GM19351 (cell line): ENCODE data around the gene SMO.
A peak's percentile ranks its signal among the peaks of the same experiment; 100 is the strongest.
"Not testable (repeated sequence)": the region's sequence is repeated elsewhere in the genome, so short reads cannot be mapped to it uniquely, and the experiment has no call there.

Experiments used
- ATAC-seq: cut with Tn5 transposase; IDR thresholded peaks from one replicate; pipeline ENCODE4 v1.9.1; 2021; ENCODE audit warnings: mild to moderate bottlenecking, moderate library complexity; ENCODE audit not compliant: unreplicated experiment

SMO gene

DNA sequence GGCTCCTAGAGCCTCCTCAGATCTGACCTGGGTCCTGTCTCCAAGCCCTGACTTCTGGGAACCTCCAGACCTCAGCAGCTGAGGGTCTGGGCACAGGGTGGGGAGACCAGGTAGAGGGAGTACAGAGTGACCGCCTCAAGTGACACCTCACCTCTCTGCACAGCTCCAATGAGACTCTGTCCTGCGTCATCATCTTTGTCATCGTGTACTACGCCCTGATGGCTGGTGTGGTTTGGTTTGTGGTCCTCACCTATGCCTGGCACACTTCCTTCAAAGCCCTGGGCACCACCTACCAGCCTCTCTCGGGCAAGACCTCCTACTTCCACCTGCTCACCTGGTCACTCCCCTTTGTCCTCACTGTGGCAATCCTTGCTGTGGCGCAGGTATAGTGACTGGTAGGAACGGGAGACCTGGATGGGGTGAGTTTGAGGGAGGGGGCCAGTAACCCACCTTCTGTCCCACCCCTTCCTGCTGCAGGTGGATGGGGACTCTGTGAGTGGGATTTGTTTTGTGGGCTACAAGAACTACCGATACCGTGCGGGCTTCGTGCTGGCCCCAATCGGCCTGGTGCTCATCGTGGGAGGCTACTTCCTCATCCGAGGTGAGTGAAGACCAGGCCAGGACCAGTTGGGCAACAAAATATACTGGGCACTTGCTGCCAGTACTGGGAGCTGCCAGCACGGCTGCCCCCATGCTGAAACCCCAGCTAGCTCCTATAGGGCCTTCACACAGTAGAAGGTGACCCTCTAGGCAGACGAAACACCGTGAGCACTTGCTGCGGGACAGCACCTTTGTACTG lies 17.8 kb downstream of the SMO start:
- ATAC-seq, result no peak

DNA sequence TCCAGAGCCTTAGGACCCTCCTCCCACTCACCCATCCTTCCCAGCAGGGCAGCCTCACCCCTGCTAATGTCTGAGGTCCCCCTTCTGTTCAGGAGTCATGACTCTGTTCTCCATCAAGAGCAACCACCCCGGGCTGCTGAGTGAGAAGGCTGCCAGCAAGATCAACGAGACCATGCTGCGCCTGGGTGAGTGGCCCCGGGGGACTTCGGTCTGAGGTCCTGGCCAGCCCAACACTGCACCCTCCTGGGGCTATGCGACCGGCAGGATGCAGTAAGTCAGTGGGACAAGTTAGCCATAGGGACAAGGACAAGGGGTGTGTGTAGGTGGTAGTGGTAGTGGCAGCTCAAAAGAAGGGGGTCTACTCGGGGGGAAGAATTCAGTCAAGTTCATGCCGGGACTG lies 20.2 kb downstream of the SMO start:
- ATAC-seq, result no peak

DNA sequence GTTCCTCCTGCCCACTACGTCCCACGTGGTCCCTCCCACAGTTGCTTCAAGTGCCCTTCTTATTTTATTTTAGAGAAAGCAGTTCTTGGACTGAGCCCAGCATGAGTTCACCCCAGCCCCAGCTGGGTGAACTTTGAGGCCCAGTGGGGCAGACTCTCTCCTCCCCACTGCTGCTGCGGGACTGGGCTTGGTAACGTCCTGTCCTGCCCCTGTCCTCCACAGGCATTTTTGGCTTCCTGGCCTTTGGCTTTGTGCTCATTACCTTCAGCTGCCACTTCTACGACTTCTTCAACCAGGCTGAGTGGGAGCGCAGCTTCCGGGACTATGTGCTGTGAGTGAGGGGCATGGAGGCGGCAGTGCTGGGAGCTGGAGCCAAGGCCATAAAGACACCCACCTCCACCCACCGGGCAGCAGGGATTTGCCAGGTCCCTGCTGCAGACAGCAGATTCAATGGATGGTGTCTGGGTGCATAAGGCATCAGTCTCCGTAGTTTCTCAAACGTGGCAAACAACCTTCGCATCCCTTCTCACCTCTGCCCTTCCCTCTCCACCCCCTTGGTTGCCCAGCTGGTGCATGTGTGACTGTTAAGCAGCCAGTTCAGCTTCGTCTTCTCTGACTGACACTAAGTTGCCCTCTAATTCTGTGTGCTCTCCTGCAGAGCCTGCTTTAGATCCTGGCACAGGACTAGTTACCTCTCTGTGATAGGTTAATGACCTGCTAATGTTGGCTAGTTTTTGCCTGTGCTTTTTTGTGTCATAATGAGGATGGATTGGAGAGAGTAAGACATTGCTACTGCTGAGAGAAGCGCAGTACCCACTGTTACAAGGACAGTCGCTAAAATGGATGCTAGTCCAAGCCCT lies 20.9 kb downstream of the SMO start:
- no peak for ATAC-seq

DNA sequence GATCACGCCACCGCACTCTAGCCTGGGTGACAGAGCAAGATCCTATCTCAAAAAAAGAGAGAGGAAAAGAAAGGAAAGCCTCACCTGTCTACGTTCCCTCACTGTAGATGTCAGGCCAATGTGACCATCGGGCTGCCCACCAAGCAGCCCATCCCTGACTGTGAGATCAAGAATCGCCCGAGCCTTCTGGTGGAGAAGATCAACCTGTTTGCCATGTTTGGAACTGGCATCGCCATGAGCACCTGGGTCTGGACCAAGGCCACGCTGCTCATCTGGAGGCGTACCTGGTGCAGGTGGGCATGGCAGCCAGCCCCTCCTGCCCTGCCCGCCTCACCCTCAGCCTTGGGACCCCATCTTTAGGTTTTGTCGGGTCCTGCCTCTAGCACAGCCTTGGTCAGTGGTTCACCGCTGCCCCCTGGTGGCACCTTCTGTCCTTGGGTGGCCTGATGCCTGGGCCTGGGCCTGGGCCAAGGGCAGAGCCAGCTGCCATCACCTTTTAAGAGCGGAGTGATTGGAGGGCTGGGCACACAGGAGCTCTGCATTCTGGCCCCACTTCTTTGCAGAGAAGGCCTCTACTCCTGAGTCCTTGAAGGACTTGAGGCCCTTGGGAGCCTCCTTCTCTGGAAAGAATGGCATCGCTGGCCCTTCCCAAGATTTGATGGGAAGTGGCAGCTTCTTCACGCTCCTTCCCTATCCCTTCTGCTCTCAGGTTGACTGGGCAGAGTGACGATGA lies 22.0 kb downstream of the SMO start:
- peak; percentile 62 for ATAC-seq

DNA sequence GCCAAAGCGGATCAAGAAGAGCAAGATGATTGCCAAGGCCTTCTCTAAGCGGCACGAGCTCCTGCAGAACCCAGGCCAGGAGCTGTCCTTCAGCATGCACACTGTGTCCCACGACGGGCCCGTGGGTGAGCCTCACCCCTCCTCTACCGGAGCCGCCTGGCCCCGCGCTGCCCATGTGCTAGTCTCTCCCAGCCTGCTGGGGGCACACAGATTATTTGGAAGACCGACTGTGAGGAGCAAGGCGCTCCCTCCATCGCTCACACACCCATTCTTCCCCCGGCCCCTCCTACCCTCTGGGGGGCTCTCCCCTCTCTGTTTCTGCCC lies 22.5 kb downstream of the SMO start:
- ATAC-seq, result no peak

DNA sequence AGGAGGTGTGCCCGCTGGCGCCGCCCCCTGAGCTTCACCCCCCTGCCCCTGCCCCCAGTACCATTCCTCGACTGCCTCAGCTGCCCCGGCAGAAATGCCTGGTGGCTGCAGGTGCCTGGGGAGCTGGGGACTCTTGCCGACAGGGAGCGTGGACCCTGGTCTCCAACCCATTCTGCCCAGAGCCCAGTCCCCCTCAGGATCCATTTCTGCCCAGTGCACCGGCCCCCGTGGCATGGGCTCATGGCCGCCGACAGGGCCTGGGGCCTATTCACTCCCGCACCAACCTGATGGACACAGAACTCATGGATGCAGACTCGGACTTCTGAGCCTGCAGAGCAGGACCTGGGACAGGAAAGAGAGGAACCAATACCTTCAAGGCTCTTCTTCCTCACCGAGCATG lies 23.7 kb downstream of the SMO start:
- no peak for ATAC-seq

DNA sequence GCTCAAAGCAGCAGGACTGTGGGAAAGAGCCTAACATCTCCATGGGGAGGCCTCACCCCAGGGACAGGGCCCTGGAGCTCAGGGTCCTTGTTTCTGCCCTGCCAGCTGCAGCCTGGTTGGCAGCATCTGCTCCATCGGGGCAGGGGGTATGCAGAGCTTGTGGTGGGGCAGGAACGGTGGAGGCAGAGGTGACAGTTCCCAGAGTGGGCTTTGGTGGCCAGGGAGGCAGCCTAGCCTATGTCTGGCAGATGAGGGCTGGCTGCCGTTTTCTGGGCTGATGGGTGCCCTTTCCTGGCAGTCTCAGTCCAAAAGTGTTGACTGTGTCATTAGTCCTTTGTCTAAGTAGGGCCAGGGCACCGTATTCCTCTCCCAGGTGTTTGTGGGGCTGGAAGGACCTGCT lies 24.2 kb downstream of the SMO start:
- ATAC-seq, result no peak

DNA sequence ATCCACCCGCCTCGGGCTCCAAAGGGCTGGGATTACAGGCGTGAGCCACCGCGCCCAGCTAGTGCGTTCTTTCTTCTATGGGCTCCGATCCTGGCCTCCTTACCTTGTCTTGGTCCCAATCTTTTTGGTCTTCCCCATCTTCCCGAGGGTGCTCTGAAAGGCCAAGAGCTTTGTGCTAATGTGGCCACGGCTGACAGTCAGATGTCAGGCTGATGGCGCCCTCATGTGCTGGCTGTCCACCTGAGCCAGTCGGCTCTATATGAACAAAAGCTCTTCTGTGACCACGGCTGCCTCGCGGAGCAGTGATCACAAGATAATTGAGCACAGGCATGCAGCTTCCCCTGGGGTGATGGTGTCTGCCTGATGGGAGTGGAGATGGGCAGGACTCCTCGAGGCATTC lies 25.4 kb downstream of the SMO start:
- ATAC-seq, result no peak

DNA sequence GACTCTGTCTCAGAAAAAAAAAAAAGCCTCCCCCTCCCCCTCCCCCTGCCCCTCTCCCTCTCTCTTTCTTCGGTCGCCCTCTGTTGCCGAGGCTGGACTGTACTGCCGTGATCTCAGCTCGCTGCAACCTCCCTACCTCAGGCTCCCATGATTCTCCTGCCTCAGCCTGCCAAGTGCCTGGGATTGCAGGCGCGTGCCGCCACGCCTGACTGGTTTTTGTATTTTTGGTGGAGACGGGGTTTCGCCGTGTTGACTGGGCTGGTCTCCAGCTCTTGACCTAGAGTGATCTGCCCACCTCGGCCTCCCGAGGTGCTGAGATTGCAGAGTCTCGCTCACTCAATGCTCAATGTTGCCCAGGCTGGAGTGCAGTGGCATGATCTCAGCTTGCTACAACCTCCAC lies 27.3 kb downstream of the SMO start:
- not testable (repeated sequence) for ATAC-seq

DNA sequence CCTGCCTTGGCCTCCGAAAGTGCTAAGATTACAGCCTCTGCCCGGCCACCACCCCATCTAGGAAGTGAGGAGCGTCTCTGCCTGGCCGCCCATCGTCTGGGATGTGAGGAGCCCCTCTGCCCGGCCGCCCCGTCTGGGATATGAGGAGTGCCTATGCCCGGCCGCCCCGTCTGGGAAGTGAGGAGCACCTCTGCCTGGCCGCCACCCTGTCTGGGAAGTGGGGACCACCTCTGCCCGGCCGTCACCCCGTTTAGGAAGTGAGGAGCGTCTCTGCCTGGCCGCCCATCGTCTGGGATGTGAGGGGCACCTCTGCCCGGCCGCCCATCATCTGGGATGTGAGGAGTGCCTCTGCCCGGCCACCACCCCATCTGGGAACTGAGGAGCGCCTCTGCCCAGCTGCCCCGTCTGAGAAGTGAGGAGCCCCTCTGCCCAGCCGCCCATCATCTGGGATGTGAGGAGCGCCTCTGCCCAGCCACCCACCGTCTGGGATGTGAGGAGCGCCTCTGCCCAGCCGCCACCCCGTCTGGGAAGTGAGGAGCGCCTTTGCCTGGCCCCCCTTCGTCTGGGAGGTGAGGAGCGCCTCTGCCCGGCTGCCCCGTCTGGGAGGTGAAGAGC lies 27.8 kb downstream of the SMO start:
- not testable (repeated sequence) for ATAC-seq

DNA sequence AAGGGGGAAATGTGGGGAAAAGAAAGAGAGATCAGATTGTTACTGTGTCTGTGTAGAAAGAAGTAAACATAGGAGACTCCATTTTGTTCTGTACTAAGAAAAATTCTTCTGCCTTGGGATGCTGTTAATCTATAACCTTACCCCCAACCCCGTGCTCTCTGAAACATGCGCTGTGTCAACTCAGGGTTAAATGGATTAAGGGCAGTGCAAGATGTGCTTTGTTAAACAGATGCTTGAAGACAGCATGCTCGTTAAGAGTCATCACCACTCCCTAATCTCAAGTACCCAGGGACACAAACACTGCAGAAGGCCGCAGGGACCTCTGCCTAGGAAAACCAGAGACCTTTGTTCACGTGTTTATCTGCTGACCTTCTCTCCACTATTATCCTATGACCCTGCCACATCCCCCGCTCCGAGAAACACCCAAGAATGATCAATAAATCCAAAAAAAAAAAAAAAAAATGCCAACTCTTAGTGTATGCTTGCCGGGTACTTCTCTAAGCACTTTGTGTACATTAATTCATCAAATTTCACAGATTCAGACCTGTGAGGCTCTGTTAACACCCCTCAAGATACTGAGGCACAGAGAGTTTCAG lies 28.5 kb downstream of the SMO start:
- not testable (repeated sequence) for ATAC-seq

DNA sequence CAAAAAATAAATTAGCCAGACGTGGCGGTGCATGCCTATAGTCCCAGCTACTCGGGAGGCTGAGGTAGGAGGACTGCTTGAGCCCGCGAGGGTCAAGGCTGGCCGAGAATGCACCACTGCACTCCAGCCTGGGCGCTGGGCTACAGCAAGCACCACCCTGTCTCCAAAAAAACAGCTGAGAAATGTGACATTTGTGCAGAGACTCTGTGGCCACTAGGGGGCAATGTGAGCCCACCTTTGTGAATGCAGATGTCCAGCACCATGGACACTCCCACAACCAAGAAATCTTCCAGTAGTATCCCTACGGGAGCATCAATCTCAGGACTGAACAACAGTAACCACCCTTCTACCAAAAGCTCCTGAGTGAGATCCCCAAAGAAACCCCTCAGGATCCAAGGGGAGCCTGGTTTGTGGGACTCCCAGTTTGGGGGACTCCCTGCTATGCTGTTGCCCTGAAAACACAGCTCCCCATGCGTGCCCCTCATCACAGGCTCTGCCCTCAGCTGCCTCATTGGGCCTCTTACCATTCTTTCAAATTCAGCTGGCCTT lies 30.2 kb downstream of the SMO start:
- peak; percentile 68 for ATAC-seq

DNA sequence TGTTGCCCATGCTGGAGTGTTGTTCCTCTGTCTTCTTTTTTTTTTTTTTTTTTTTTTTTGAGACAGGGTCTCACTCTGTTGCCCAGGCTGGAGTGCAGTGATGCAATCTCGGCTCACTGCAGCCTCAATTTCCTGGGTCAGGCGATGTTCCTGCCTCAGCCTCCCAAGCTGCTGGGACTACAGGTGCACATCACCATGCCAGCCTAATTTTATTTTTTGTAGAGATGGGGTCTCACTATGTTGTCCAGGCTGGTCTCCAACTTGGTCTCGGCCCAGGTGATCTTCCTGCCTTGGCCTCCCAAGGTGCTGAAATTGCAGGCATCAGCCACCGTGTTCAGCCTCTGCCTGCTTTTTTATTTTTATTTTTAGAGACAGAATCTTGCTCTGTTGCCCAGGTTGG lies 30.7 kb downstream of the SMO start:
- ATAC-seq, result not testable (repeated sequence)

DNA sequence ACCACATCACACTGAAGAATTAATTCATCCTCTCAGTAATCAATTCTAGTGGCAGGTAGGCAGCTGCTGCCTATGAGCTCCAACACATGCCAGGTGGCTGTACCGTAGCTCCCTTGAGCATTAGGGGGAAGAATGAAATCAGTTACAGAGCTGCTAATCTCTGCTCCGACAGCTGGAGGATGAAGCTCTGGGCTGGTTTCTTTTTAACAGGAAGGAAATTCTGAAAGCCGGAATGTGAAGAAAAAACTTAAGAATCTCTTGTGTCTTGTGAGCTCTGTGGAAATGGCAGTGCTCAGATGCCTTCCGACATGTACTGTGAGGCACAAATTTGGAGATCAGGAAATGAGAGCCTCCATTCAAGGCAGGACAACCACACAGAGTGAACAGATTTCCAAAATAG lies 33.6 kb downstream of the SMO start:
- no peak for ATAC-seq

DNA sequence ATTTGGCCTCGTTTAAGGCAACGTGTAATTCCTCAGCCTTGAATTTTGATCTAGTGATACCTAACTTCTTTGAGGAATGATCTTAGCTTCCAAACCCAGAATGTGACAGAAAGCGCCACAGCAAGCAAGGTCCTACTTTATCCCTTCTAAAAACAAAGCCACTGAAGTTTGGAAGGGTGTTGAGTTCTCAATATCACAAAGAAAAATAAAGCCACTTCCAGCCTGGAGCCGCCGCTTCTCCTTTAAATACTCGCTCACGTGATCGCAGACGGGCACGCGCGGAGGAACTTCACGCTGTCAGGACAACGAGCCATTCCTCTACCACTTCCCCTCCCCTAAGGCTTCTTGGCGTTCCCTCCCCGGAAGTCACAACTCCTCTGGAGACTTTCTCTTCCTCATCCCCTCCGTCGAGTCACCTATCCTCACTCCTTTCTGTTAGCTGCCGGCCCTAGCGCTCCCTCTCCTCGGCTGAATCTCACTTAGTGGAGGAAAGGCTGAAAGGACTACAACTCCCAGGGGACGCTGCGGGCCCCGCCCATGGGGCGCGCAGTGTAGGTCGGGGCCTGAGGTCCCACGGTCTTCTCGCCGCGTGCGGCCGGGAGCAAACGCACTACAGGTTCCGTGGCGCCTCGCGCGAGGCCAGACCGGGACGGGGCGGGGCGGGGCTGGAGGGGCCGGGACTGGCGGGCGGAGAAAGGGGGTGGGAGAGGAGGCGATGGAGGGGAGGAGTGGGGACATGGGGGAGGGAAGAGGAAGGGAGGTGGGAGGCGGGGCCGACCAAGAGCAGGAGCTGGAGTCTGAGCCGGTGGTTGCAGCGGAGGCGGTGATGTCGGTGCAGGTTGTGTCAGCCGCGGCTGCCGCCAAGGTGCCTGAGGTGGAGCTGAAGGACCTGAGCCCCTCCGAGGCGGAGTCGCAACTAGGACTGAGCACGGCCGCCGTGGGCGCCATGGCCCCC lies 36.1 kb downstream of the SMO start, which contains the start of gene AHCYL2:
Gene AHCYL2, plus strand, starts transcription at position 780 of the 955 bp plus-strand sequence.
- peak; percentile 89 for ATAC-seq

DNA sequence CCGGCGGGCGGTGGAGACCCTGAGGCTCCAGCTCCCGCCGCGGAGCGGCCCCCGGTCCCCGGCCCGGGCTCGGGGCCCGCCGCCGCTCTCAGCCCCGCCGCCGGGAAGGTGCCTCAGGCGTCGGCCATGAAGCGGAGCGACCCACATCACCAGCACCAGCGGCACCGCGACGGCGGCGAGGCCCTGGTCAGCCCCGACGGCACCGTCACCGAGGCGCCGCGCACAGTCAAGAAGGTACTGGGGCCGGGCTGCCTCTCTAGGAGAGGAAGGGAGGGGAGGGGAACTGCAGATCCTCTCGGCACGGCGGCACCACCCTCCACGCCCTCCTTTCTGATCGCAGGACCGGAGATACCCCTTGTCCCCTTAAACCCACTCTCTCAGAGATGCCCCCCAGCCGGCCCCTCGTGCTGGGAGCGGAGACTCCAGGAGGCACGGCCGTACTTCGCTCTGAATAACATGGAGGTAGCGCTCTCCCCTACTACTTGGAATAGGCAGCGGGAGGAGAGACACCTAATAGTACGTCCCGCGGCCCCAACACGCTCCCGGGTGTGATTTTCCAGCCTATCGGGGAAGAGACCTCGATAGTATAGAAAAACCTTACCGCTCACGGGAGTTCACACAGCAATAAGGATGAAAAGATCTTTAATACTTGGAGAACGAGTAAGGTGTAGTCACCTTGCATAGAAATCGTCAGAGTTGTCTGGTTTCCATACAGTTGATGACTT lies 36.9 kb downstream of the SMO start:
- ATAC-seq, result peak; percentile 43

DNA sequence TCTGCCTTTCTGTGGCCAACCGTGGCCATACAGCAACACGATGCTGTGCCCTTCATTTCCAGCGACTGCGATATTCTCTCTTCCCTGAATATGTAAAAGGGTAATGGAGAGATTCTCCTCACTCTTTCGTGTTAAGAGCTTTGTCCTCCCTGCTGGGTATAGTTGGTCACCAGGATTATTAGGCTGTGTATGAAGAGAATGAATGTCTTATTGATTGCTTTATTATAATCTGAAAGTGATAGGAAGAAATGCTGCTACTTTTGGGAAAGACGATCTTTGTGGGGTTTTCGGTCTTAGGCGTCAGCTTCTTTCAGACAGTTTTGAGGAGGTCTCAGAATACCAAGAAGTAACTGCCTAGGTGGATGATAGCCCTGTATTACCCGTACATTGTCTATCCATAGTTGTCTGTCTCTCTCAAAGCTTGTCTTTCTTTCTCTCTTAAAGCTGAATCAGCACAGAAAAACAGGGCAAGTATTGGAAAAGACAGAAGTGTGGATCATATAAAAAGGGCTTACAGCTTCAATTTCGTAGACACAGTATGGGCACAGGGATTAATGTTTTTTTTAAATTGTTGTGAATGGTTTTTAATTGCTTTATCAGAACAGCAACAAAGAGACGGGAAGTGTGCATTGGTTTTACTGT lies 37.6 kb downstream of the SMO start:
- no peak for ATAC-seq
